PC-3 (cell line): ENCODE results near the gene IFT122.

ENCODE experiments used
- EZH2 ChIP-seq: fragments of 300-600 bp; sonication (generic); IDR thresholded peaks from one replicate; pipeline ENCODE4 v1.6.1; 2017; ENCODE audit warnings: antibody characterized with exemption, mild to moderate bottlenecking, low read length; ENCODE audit not compliant: unreplicated experiment
- TF ChIP-seq, protein P1 (sequence below): fragments of 300-600 bp; sonication (generic); conservative IDR thresholded peaks from 2 replicates; pipeline ENCODE4 v1.5.1; 2017; ENCODE audit warnings: antibody characterized with exemption, low read depth, mild to moderate bottlenecking, low read length

- TF ChIP-seq EZH2 = no peak
- TF ChIP-seq, protein P1, sequence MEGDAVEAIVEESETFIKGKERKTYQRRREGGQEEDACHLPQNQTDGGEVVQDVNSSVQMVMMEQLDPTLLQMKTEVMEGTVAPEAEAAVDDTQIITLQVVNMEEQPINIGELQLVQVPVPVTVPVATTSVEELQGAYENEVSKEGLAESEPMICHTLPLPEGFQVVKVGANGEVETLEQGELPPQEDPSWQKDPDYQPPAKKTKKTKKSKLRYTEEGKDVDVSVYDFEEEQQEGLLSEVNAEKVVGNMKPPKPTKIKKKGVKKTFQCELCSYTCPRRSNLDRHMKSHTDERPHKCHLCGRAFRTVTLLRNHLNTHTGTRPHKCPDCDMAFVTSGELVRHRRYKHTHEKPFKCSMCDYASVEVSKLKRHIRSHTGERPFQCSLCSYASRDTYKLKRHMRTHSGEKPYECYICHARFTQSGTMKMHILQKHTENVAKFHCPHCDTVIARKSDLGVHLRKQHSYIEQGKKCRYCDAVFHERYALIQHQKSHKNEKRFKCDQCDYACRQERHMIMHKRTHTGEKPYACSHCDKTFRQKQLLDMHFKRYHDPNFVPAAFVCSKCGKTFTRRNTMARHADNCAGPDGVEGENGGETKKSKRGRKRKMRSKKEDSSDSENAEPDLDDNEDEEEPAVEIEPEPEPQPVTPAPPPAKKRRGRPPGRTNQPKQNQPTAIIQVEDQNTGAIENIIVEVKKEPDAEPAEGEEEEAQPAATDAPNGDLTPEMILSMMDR = no peak
Measured at GRCh38 chr3:129445471-129445870, 5.4 kb downstream of the IFT122 start.
